Calu3 (cell line): ENCODE results near the gene RSPH1. TPM values are rescaled to one million over a fixed set of nuclear protein-coding genes. Genes with fewer than 3 reads are reported as not detected.

Source experiments
- BruUV-seq: library from RNA; stranded (reverse); fragments of 400-500 nt; replicated peaks from 2 replicates; lab custom pipeline; 2021; lab: Mats Ljungman, UMichigan
- CTCF ChIA-PET: fragments of 300-600 bp; sonication (Branson Sonifier 250); formaldehyde crosslinking; loops from one replicate; lab custom pipeline; 2022; ENCODE audit warnings: antibody characterized with exemption; lab: Charles Lee
- DNase-seq: peaks from one replicate; pipeline ENCODE4 v3.0.0; 2022
- H3K27ac Mint-ChIP-seq: one replicate; pipeline ENCODE4 v1.8.0; 2022; ENCODE audit warnings: mixed read lengths; ENCODE audit not compliant: unreplicated experiment
- H3K27me3 Mint-ChIP-seq: one replicate; pipeline ENCODE4 v1.8.0; 2022; ENCODE audit warnings: mixed read lengths; ENCODE audit not compliant: unreplicated experiment
- H3K36me3 Mint-ChIP-seq: one replicate; pipeline ENCODE4 v1.8.0; 2022; ENCODE audit warnings: mild to moderate bottlenecking, moderate library complexity, mixed read lengths; ENCODE audit not compliant: insufficient read depth, unreplicated experiment
- H3K4me1 Mint-ChIP-seq: one replicate; pipeline ENCODE4 v1.8.0; 2022; ENCODE audit warnings: mild to moderate bottlenecking, low read depth, mixed read lengths; ENCODE audit not compliant: unreplicated experiment
- H3K4me3 Mint-ChIP-seq: one replicate; pipeline ENCODE4 v1.8.0; 2022; ENCODE audit warnings: mild to moderate bottlenecking, low read depth, moderate library complexity, mixed read lengths; ENCODE audit not compliant: unreplicated experiment
- H3K9me3 Mint-ChIP-seq: one replicate; pipeline ENCODE4 v1.8.0; 2022; ENCODE audit warnings: low read depth, mixed read lengths; ENCODE audit not compliant: unreplicated experiment
- CTCF ChIP-seq: fragments of 200-600 bp; IDR thresholded peaks from one replicate; pipeline ENCODE4 v1.8.0; 2022; ENCODE audit warnings: antibody characterized with exemption; ENCODE audit not compliant: unreplicated experiment
- intact Hi-C: fragments of 100-400 bp; cut with micrococcal nuclease; formaldehyde crosslinking; loops from one replicate; pipeline ENCODE4 v1.10.0; 2022; ENCODE audit not compliant: unreplicated experiment
- total RNA-seq: library from RNA; stranded (reverse); gene quantifications from 2 replicates; pipeline ENCODE4 v1.2.3, GENCODE V29; 2022

RSPH1 gene
- total RNA-seq, 1 experiment from 2014 or later = 2.2 TPM

DNA sequence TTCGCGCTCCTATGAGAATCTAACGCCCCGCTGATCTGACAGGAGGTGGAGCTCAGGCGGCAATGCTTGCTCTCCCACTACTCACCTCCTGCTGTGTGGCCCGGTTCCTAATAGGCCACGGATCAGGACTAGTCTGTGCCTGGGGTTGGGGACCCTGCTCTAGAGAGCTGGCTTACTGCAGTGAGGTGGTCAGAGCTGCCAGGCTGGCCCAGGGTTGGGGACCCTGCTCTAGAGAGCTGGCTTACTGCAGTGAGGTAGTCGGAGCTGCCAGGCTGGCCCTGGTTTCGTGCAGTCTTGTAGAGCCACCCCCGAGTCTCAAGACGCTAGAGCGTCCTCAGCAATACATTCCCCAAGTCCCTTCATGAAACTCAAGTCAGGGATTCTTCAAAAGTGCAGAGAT, 45.1 kb upstream of the RSPH1 start:
- Mint-ChIP-seq H3K4me1 (no peaks in the 10 kb centered on the region), H3K27ac (no peak overlapping the region), H3K36me3 (peaks cover 16% of the 10 kb centered on the region), H3K9me3 (no peaks in the 10 kb centered on the region), H3K27me3 (no peaks in the 10 kb centered on the region), H3K4me3 (no peak overlapping the region)
- intact Hi-C loops = no loop called here
- no TSS peak for BruUV-seq
- TF ChIP-seq CTCF = no peak
- CTCF ChIA-PET = no interaction called here
- no peak for DNase-seq

DNA sequence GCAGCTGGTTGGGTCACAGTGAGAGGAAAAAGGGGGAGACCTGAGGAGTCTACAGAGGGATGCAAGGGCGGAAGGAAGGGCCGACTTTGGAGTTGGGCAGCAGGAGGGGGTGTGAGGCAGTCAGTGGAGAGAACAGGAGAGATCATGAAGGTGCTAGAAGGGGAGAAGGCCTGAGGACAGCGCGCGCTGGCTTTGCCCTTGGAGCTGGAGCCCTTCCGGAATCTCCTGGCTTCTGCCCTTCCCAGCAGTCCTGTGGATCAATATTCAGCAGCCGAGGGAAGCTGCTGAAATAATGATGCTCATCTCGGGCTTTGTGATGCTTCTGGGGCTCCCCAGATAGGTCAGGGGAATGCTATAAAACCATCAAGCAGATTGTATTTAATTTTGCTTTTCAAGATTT, 44.4 kb upstream of the RSPH1 start:
- no peak overlapping the region for H3K4me3 Mint-ChIP-seq
- H3K27me3 Mint-ChIP-seq = no peaks in the 10 kb centered on the region
- peaks cover 16% of the 10 kb centered on the region for H3K36me3 Mint-ChIP-seq
- no peak for TF ChIP-seq CTCF
- no peaks in the 10 kb centered on the region for H3K9me3 Mint-ChIP-seq
- no peak for DNase-seq
- H3K4me1 Mint-ChIP-seq = no peaks in the 10 kb centered on the region
- intact Hi-C loops = no loop called here
- BruUV-seq = no TSS peak
- no peak overlapping the region for H3K27ac Mint-ChIP-seq
- CTCF ChIA-PET = no interaction called here

- CTCF ChIA-PET = no interaction called here
- peaks cover 16% of the 10 kb centered on the region for H3K36me3 Mint-ChIP-seq
- no TSS peak for BruUV-seq
- no peaks in the 10 kb centered on the region for H3K9me3 Mint-ChIP-seq
- H3K27ac Mint-ChIP-seq = no peak overlapping the region
- no peaks in the 10 kb centered on the region for H3K27me3 Mint-ChIP-seq
- H3K4me3 Mint-ChIP-seq = no peak overlapping the region
- no peaks in the 10 kb centered on the region for H3K4me1 Mint-ChIP-seq
- TF ChIP-seq CTCF = no peak
- DNase-seq = no peak
- intact Hi-C loops = no loop called here
Measured at GRCh38 chr21:42539931-42540343, 43.9 kb upstream of the RSPH1 start.

DNA sequence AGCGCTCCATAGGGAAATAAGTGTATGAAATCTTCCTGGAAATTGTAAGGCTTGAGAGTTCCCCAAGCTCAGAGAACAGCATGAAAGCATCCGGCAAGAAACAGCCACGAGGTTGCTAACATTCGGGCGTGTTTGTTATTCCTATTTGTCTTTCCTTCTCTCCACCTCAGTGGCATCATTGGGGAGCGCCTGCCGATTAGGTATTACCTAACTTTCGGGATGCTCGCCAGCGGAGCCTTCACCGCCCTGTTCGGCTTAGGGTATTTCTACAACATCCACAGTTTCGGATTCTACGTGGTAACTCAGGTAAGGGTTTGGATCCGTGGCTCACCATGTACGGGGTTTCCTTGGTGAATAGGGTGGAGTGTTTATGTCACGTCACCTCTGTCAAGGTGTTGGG, 43.3 kb upstream of the RSPH1 start:
- no peak overlapping the region for H3K4me3 Mint-ChIP-seq
- intact Hi-C loops = no loop called here
- no peaks in the 10 kb centered on the region for H3K27me3 Mint-ChIP-seq
- no peak overlapping the region for H3K27ac Mint-ChIP-seq
- CTCF ChIA-PET = no interaction called here
- no peak for TF ChIP-seq CTCF
- no peak for DNase-seq
- BruUV-seq = no TSS peak
- no peaks in the 10 kb centered on the region for H3K9me3 Mint-ChIP-seq
- H3K4me1 Mint-ChIP-seq = no peaks in the 10 kb centered on the region
- peaks cover 11% of the 10 kb centered on the region for H3K36me3 Mint-ChIP-seq
